ENCODE measurements around the gene SPTSSB.

The SPTSSB gene

GRCh38 chr3:161390200-161390599 lies 18.9 kb upstream of the SPTSSB start:
- DNase-seq, result no peak

- DNase-seq, result no peak
These were observed 18.2 kb upstream of the SPTSSB start for GRCh38 chr3:161389445-161390035.

- DNase-seq, result peak; percentile 1
These were observed 17.5 kb upstream of the SPTSSB start for GRCh38 chr3:161388855-161389254.

GRCh38 chr3:161386991-161387770 lies 15.9 kb upstream of the SPTSSB start:
- no peak for DNase-seq

- DNase-seq, result no peak
These were observed 1.3 kb upstream of the SPTSSB start for GRCh38 chr3:161372321-161373260.

- no peak for DNase-seq
These were observed 1.8 kb downstream of the SPTSSB start for GRCh38 chr3:161369531-161369930.

GRCh38 chr3:161366094-161366493 lies 5.2 kb downstream of the SPTSSB start:
- DNase-seq, result no peak

GRCh38 chr3:161358488-161358887 lies 12.8 kb downstream of the SPTSSB start:
- DNase-seq, result no peak

GRCh38 chr3:161356287-161356686 lies 15.0 kb downstream of the SPTSSB start:
- no peak for DNase-seq

- DNase-seq, result no peak
These were observed 15.8 kb downstream of the SPTSSB start for GRCh38 chr3:161355508-161355907.

- DNase-seq, result no peak
These were observed 16.8 kb downstream of the SPTSSB start for GRCh38 chr3:161354554-161354953.

GRCh38 chr3:161351330-161351729 lies 20.0 kb downstream of the SPTSSB start:
- DNase-seq, result no peak

GRCh38 chr3:161350916-161351315 lies 20.4 kb downstream of the SPTSSB start:
- DNase-seq, result no peak

GRCh38 chr3:161349529-161350312 lies 21.6 kb downstream of the SPTSSB start:
- peak; percentile 91 for DNase-seq

GRCh38 chr3:161348796-161349400 lies 22.4 kb downstream of the SPTSSB start:
- DNase-seq, result peak; percentile 43

GRCh38 chr3:161347726-161348125 lies 23.6 kb downstream of the SPTSSB start:
- no peak for DNase-seq

GRCh38 chr3:161345023-161345422 lies 26.3 kb downstream of the SPTSSB start:
- no peak for DNase-seq

GRCh38 chr3:161343986-161344385 lies 27.3 kb downstream of the SPTSSB start:
- peak; percentile 51 for DNase-seq

GRCh38 chr3:161343540-161343939 lies 27.8 kb downstream of the SPTSSB start:
- DNase-seq, result no peak

GRCh38 chr3:161342629-161343028 lies 28.7 kb downstream of the SPTSSB start:
- no peak for DNase-seq

GRCh38 chr3:161339517-161340500 lies 31.5 kb downstream of the SPTSSB start:
- no peak for DNase-seq
